Colonic mucosa (tissue), 4 donors: ENCODE measurements around the gene PXT1. TPM values are rescaled to one million over a fixed set of nuclear protein-coding genes. Genes with fewer than 3 reads are reported as not detected.

ENCODE experiments used
- DNase-seq: peaks from one replicate; pipeline ENCODE4 v3.0.0-alpha.2; 2020
- H3K27ac ChIP-seq: fragments of 200-600 bp; one replicate; pipeline ENCODE4 v1.8.0; 2021
- H3K27me3 ChIP-seq: fragments of 200-600 bp; one replicate; pipeline ENCODE4 v1.8.0; 2021
- H3K36me3 ChIP-seq: fragments of 200-600 bp; one replicate; pipeline ENCODE4 v1.8.0; 2021
- H3K4me1 ChIP-seq: fragments of 200-600 bp; one replicate; pipeline ENCODE4 v1.8.0; 2021; ENCODE audit warnings: mild to moderate bottlenecking
- H3K4me3 ChIP-seq: fragments of 200-600 bp; one replicate; pipeline ENCODE4 v1.8.0; 2021
- H3K9ac ChIP-seq, 2 donors: one replicate each; pipeline ENCODE4 v1.7.0; 2013; ENCODE audit warnings: control low read depth in 2 of 2, low read depth in 2 of 2, low read length in 2 of 2
- H3K9me3 ChIP-seq: fragments of 200-600 bp; one replicate; pipeline ENCODE4 v1.8.0; 2021
- intact Hi-C: fragments of 100-400 bp; cut with DNase I; formaldehyde crosslinking; loops from one replicate; pipeline ENCODE4 v1.14.1; 2022
- total RNA-seq, 2 donors: library from RNA; stranded (reverse); fragmentation: NEBNext Ultra II Directional in 1 of 2; extraction: Animal tissue kit (Norgen Biotek cat#: 25700) in 1 of 2; gene quantifications; one replicate each; pipeline ENCODE4 v1.2.1, GENCODE V29; 2021
- TF ChIP-seq, protein P1 (sequence below): fragments of 200-600 bp; IDR thresholded peaks from one replicate; pipeline ENCODE4 v1.8.0; 2022; ENCODE audit warnings: antibody characterized with exemption, mild to moderate bottlenecking
- donor health status: healthy.
- donor health status: DM: no; HTN: no; CAD: no.
- donor health status: DM: no; HTN: no; CAD: no.

PXT1 gene
- total RNA-seq, 2 donors from 2014 or later, result not detected

DNA sequence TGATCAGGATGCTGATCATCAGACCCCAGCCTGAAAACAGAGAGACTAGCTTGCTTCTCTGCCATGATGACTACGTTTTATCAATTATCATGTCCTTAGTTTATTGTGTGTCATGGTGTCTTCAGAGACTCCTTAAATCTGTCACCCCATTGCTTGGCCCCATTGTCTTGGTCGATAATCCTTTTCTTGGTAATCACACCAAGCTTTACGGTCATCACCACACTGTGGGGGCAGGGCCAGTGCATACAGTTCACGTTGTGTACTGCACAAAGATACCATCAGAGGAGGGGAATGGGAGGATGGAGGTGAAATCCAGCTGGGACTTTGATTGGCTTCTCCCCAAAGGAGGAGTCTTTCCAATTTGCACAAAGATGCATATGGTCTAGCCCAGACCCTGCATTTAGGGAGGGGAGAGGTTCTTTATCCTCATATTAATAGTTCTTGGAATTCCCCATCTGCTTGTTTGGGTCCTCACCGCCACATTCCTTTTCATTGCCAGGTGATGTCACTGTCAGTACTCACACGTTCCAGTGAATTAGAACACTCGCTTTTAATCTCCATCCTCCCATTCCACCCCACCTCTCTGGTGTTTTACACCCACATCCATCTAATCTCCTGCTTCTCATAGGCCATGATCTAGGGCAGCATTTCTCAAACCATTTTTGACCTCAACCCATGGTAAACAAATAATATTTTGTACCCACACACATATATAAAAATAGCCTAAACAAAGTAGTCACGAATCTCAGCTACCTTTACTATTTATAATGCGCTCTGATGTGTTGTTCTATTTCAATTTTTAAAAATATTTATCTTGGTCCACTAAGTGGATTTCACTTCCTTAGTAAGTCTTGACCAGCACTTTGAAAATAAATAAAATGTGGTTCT lies 60.9 kb downstream of the PXT1 start:
- intact Hi-C loops, result no loop called here
- DNase-seq, result no peak
- Histone ChIP-seq H3K9me3 (no peaks in the 10 kb centered on the region), H3K4me3 (no peak overlapping the region), H3K27ac (no peak overlapping the region), H3K36me3 (no peaks in the 10 kb centered on the region), H3K4me1 (no peaks in the 10 kb centered on the region), H3K27me3 (no peaks in the 10 kb centered on the region), H3K9ac (no peak overlapping the region)
- TF ChIP-seq, protein P1, sequence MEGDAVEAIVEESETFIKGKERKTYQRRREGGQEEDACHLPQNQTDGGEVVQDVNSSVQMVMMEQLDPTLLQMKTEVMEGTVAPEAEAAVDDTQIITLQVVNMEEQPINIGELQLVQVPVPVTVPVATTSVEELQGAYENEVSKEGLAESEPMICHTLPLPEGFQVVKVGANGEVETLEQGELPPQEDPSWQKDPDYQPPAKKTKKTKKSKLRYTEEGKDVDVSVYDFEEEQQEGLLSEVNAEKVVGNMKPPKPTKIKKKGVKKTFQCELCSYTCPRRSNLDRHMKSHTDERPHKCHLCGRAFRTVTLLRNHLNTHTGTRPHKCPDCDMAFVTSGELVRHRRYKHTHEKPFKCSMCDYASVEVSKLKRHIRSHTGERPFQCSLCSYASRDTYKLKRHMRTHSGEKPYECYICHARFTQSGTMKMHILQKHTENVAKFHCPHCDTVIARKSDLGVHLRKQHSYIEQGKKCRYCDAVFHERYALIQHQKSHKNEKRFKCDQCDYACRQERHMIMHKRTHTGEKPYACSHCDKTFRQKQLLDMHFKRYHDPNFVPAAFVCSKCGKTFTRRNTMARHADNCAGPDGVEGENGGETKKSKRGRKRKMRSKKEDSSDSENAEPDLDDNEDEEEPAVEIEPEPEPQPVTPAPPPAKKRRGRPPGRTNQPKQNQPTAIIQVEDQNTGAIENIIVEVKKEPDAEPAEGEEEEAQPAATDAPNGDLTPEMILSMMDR, result no peak

DNA sequence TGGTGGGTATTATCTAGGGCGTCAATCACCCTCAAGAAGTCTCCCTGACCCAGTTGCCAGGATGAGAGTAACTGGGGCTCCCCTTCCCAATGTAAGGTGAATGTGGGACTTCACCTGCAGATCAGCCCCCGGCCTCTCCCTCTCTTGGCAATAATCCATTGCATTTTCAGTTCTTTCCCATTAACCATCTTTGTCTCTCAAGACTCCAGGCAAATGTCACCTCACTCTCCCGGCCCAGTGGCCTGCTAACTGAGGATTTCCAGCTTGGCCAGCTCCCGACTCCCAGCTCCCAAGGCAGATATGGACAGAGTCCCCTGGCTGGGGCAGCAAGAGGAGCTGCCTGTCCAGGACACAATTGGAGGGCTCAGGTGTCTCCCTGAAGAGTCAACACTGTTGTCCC lies 62.5 kb downstream of the PXT1 start:
- intact Hi-C loops, result no loop called here
- no peak overlapping the region for H3K4me3 ChIP-seq
- H3K27me3 ChIP-seq, result no peaks in the 10 kb centered on the region
- H3K4me1 ChIP-seq, result no peaks in the 10 kb centered on the region
- no peak overlapping the region for H3K27ac ChIP-seq
- TF ChIP-seq, protein P1, result no peak
- DNase-seq, result no peak
- no peaks in the 10 kb centered on the region for H3K9me3 ChIP-seq
- H3K9ac ChIP-seq, result no peak overlapping the region
- H3K36me3 ChIP-seq, result no peaks in the 10 kb centered on the region

DNA sequence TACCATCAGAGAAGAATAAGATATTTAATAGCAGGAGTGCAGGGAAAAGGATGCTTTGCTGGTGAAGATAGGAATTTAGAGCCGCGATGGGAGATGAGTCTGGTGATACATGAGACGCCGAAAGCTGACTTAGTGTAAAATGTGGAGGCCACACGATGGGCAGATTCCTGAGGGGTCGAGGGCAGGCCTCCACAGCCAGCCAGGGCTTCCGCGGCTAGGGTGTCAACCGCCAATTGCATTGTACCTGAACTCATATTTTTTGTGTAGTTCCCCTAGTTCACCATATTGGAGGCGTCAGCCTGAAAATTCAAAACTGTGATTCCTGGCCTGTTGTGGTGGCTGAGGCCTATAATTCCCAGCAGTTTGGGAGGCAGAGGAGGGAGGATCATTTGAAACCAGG lies 63.7 kb downstream of the PXT1 start:
- DNase-seq, result no peak
- no peak overlapping the region for H3K27ac ChIP-seq
- H3K9me3 ChIP-seq, result no peaks in the 10 kb centered on the region
- H3K27me3 ChIP-seq, result no peaks in the 10 kb centered on the region
- intact Hi-C loops, result no loop called here
- H3K4me1 ChIP-seq, result no peaks in the 10 kb centered on the region
- H3K9ac ChIP-seq, result no peak overlapping the region
- H3K4me3 ChIP-seq, result no peak overlapping the region
- H3K36me3 ChIP-seq, result no peaks in the 10 kb centered on the region
- TF ChIP-seq, protein P1, result no peak

DNA sequence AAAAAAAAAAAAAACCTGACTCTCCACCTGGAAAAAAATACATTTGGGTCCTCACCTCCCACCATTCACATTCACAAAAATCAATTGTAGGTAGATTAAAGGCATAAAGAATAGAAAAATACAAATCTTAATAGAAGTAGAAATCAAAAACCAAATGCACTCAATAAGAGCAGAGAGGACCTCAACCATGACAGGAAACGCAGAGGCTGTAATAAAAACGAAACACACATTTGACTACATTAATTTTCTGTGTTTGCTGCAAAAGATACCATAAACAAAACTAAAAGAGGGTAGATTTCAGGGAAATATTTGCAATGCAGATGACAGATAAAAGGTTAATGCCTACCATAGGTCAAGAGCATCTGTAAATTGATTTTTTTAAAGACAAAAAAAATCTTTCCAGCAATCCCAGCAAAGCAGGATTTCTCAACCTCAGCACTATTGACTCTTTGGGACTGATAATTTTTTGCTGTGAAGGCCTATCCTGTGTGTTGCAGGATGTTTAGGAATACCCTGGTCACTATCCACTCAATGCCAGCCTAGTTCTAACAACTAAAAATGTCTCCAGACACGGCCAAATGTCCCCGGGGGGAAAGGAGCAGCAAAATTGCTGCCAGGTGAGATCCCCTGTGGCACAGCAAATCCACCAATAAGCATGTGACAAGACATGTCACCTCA lies 64.3 kb downstream of the PXT1 start:
- no peaks in the 10 kb centered on the region for H3K9me3 ChIP-seq
- no peak overlapping the region for H3K4me3 ChIP-seq
- no peak overlapping the region for H3K9ac ChIP-seq
- H3K4me1 ChIP-seq, result no peaks in the 10 kb centered on the region
- no peak overlapping the region for H3K27ac ChIP-seq
- no peak for DNase-seq
- no peaks in the 10 kb centered on the region for H3K36me3 ChIP-seq
- H3K27me3 ChIP-seq, result no peaks in the 10 kb centered on the region
- TF ChIP-seq, protein P1, result no peak
- intact Hi-C loops, result no loop called here

DNA sequence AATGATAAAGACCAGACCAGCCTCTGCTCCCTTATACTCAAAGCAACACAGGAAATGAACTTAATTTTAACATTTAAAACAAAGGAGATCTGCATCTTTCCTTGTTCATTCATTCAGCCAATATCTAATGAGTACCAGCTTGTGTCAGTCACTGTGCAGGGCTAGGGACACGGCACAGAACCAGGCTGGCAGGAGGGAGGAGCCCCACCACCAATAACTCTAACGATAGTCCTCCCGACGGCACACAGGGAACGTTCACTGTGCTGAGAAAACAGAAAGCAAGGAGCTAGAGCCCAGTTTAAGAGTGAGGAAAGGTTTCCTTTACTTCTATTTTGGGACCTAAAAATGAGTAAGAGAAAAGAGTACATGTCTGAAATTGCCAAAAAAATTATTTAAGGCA lies 65.1 kb downstream of the PXT1 start:
- no peak overlapping the region for H3K27ac ChIP-seq

More for the DNA sequence above, 65.1 kb downstream of the PXT1 start:
- TF ChIP-seq, protein P1, result no peak
- Histone ChIP-seq H3K4me3 (no peak overlapping the region), H3K4me1 (no peaks in the 10 kb centered on the region), H3K27me3 (no peaks in the 10 kb centered on the region), H3K9ac (no peak overlapping the region), H3K36me3 (no peaks in the 10 kb centered on the region), H3K9me3 (no peaks in the 10 kb centered on the region)
- no peak for DNase-seq
- intact Hi-C loops, result no loop called here
